HK-2 (cell line): ENCODE results near the gene SECISBP2L.

Source experiments
- DNase-seq: peaks from one replicate; pipeline ENCODE4 v3.0.0-alpha.2; 2018; ENCODE audit not compliant: unreplicated experiment

The SECISBP2L gene

GRCh38 chr15:49058559-49058958, 12.3 kb upstream of the SECISBP2L start:
- DNase-seq: no peak

GRCh38 chr15:49055630-49056029, 9.4 kb upstream of the SECISBP2L start:
- DNase-seq: no peak

GRCh38 chr15:49052662-49053061, 6.4 kb upstream of the SECISBP2L start:
- no peak for DNase-seq

GRCh38 chr15:49047456-49047855, 1.2 kb upstream of the SECISBP2L start:
- DNase-seq: no peak

- no peak for DNase-seq
These were observed 461 bp downstream of the SECISBP2L start for GRCh38 chr15:49045751-49046219.

GRCh38 chr15:49044766-49045606, 1.3 kb downstream of the SECISBP2L start:
- no peak for DNase-seq

GRCh38 chr15:49044002-49044401, 2.2 kb downstream of the SECISBP2L start:
- DNase-seq: no peak

GRCh38 chr15:49042165-49042564, 4.1 kb downstream of the SECISBP2L start:
- DNase-seq: no peak

- no peak for DNase-seq
These were observed 4.8 kb downstream of the SECISBP2L start for GRCh38 chr15:49041426-49041825.

GRCh38 chr15:49040151-49040550, 6.1 kb downstream of the SECISBP2L start:
- DNase-seq: no peak

GRCh38 chr15:49038382-49038781, 7.9 kb downstream of the SECISBP2L start:
- no peak for DNase-seq

GRCh38 chr15:49037546-49037940, 8.7 kb downstream of the SECISBP2L start:
- DNase-seq: no peak

GRCh38 chr15:49036650-49037545, 9.3 kb downstream of the SECISBP2L start:
- no peak for DNase-seq

- DNase-seq: no peak
These were observed 10.4 kb downstream of the SECISBP2L start for GRCh38 chr15:49035825-49036224.

- no peak for DNase-seq
These were observed 13.6 kb downstream of the SECISBP2L start for GRCh38 chr15:49032601-49033145.

- DNase-seq: no peak
These were observed 14.4 kb downstream of the SECISBP2L start for GRCh38 chr15:49031804-49032203.

GRCh38 chr15:49026700-49027099, 19.5 kb downstream of the SECISBP2L start:
- DNase-seq: no peak

- DNase-seq: no peak
These were observed 21.4 kb downstream of the SECISBP2L start for GRCh38 chr15:49024840-49025239.

- DNase-seq: no peak
These were observed 22.9 kb downstream of the SECISBP2L start for GRCh38 chr15:49023354-49023753.

GRCh38 chr15:49015896-49016295, 30.4 kb downstream of the SECISBP2L start:
- no peak for DNase-seq

- DNase-seq: no peak
These were observed 46.9 kb downstream of the SECISBP2L start for GRCh38 chr15:48999314-48999713.

GRCh38 chr15:48996276-48996675, 50.0 kb downstream of the SECISBP2L start:
- DNase-seq: no peak
